Keratinocyte (primary cell): ENCODE results near the gene SPDYE2. TPM values are rescaled to one million over a fixed set of nuclear protein-coding genes. Genes with fewer than 3 reads are reported as not detected.
"Not testable (repeated sequence)": the region's sequence is repeated elsewhere in the genome, so short reads cannot be mapped to it uniquely, and the experiment has no call there.

ENCODE experiments used
- DNase-seq: peaks from one replicate; pipeline ENCODE4 v3.0.0-alpha.2; 2011; ENCODE audit warnings: low read depth, missing footprints, low spot score
- FAIRE-seq: peaks from 2 replicates; lab custom pipeline; 2011; peaks lifted over from hg19 to GRCh38; lab: Jason Lieb, UNC
- H2AFZ ChIP-seq: 2 replicates; pipeline ENCODE4 v1.6.0; 2012; ENCODE audit warnings: low read length, control low read depth, inconsistent platforms; ENCODE audit not compliant: control insufficient read depth
- H3K27ac ChIP-seq: 2 replicates; pipeline ENCODE4 v1.5.1; 2011; ENCODE audit warnings: low read length; ENCODE audit not compliant: control insufficient read depth, insufficient read depth
- H3K27me3 ChIP-seq: 3 replicates; pipeline ENCODE4 v1.6.0; 2011; ENCODE audit warnings: low read length; ENCODE audit not compliant: control insufficient read depth, insufficient read depth; ENCODE audit errors: extremely low read depth
- H3K36me3 ChIP-seq, 2 experiments: 2 replicates in 1 of 2; 3 replicates in 1 of 2; pipeline ENCODE4 v1.5.1; 2011; ENCODE audit warnings: low read length in 2 of 2, mild to moderate bottlenecking in 1 of 2; ENCODE audit not compliant: control insufficient read depth in 2 of 2, insufficient read depth in 2 of 2; ENCODE audit errors: extremely low read depth in 1 of 2
- H3K4me1 ChIP-seq: 3 replicates; pipeline ENCODE4 v1.5.1; 2011; ENCODE audit warnings: low read length; ENCODE audit not compliant: control insufficient read depth, insufficient read depth; ENCODE audit errors: extremely low read depth
- H3K4me2 ChIP-seq: 3 replicates; pipeline ENCODE4 v1.6.0; 2011; ENCODE audit warnings: low read depth, low read length; ENCODE audit not compliant: control insufficient read depth, insufficient read depth; ENCODE audit errors: extremely low read depth
- H3K4me3 ChIP-seq, 3 experiments: fragments of 200-600 bp in 1 of 3; sonication (generic) in 1 of 3; 2 replicates in 2 of 3; 3 replicates in 1 of 3; pipeline ENCODE4 v1.5.1; 2011 to 2016; ENCODE audit warnings: low read length in 3 of 3, mild to moderate bottlenecking in 3 of 3, control low read depth in 2 of 3, inconsistent platforms in 1 of 3, low read depth in 1 of 3, mixed read lengths in 1 of 3, mixed run types in 1 of 3, moderate library complexity in 1 of 3; ENCODE audit not compliant: control insufficient read depth in 2 of 3, insufficient read depth in 2 of 3; ENCODE audit errors: extremely low read depth in 1 of 3
- H3K79me2 ChIP-seq: 2 replicates; pipeline ENCODE4 v1.6.0; 2012; ENCODE audit warnings: low read length; ENCODE audit not compliant: control insufficient read depth, insufficient read depth
- H3K9ac ChIP-seq: 3 replicates; pipeline ENCODE4 v1.6.0; 2011; ENCODE audit warnings: low read length; ENCODE audit not compliant: control insufficient read depth, insufficient read depth; ENCODE audit errors: extremely low read depth
- H3K9me1 ChIP-seq: 3 replicates; pipeline ENCODE4 v1.6.0; 2011; ENCODE audit warnings: low read length; ENCODE audit not compliant: control insufficient read depth, insufficient read depth; ENCODE audit errors: extremely low read depth
- H3K9me3 ChIP-seq: 2 replicates; pipeline ENCODE4 v1.5.1; 2012; ENCODE audit warnings: low read depth, low read length; ENCODE audit not compliant: control insufficient read depth
- H4K20me1 ChIP-seq: 3 replicates; pipeline ENCODE4 v1.6.0; 2011; ENCODE audit warnings: low read length; ENCODE audit not compliant: control insufficient read depth, insufficient read depth; ENCODE audit errors: extremely low read depth
- dilution Hi-C: fragments of 300-500 bp; cut with MboI; formaldehyde crosslinking; loops from one replicate; pipeline ENCODE4 v1.7.0; 2020; ENCODE audit warnings: low sequenced_read_pairs; ENCODE audit not compliant: extremely low pct_ligation_motif_present
- polyA plus RNA-seq, 5 experiments: library from polyadenylated mRNA; depleted of rRNA in 3 of 5; stranded (reverse) in 3 of 5; stranded (forward) in 1 of 5; unstranded in 1 of 5; fragments of >200 nt; gene quantifications; 1 replicate in 1 of 5; 2 replicates in 3 of 5; 3 replicates in 1 of 5; pipeline versions ENCODE4 v1.2.1 to v1.2.3, GENCODE V29; 2011 to 2012; ENCODE audit warnings: missing spikeins in 2 of 5, low read depth in 1 of 5, low replicate concordance in 1 of 5

Gene SPDYE2
- polyA plus RNA-seq, 1 donor (not counting 4 experiments of a cell fraction or from before 2014, with no cell fraction given): not detected

DNA sequence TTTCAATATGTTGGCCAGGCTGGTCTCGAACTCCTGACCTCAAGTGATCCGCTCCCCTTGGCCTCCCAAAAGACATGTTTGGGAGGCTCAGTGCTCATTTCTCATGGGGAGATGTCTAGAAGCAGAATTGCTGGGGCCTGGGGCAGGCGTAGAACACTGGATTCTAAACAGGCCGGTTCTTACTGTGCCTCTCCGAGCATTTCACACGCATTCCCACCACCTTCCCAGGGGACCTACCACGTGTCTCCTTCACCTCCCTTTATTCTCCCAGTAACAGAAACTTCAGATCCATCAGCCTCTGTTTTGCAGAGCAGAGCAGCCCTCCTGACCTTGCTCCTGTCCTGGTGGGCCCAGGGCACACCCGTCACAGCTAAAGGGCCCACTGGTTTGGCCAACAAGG, 23.8 kb upstream of the SPDYE2 start:
- H3K4me3 ChIP-seq, H3K4me2 ChIP-seq, H3K27ac ChIP-seq, DNase-seq, H3K9me3 ChIP-seq, FAIRE-seq, H3K4me1 ChIP-seq, dilution Hi-C loops, H4K20me1 ChIP-seq, H3K36me3 ChIP-seq, H3K9me1 ChIP-seq, H3K79me2 ChIP-seq, H3K9ac ChIP-seq, H3K27me3 ChIP-seq, H2AFZ ChIP-seq: not testable (repeated sequence)

- DNase-seq, H3K27me3 ChIP-seq, H3K36me3 ChIP-seq, H3K27ac ChIP-seq, H4K20me1 ChIP-seq, H3K79me2 ChIP-seq, H3K4me1 ChIP-seq, H2AFZ ChIP-seq, H3K9ac ChIP-seq, FAIRE-seq, H3K4me3 ChIP-seq, H3K4me2 ChIP-seq, dilution Hi-C loops, H3K9me1 ChIP-seq, H3K9me3 ChIP-seq: not testable (repeated sequence)
Measured at GRCh38 chr7:102527822-102528793, 22.9 kb upstream of the SPDYE2 start.

DNA sequence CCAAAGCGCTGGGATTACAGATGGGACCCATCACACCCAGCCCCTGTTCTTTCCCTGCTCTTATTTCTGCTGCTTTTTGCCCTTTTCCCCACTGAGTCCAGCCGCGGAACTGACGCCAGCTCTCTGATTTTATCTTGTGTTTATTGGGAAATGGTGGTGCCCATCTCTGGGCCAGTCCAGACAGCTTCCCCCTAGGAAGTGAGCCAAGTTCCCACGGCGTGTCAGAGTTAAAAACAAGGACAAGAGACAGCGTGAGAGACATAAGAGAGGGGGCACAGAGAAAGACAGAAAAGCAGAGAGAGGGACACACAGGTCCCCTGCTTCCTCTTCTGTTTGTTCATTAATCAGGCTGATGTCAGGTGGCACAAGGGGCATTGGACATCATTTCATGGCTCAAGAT, 19.4 kb upstream of the SPDYE2 start:
- H3K4me2 ChIP-seq, H4K20me1 ChIP-seq, FAIRE-seq, H3K79me2 ChIP-seq, H3K27ac ChIP-seq, H3K4me3 ChIP-seq, H3K36me3 ChIP-seq, dilution Hi-C loops, H3K9me1 ChIP-seq, H2AFZ ChIP-seq, H3K27me3 ChIP-seq, H3K4me1 ChIP-seq, H3K9ac ChIP-seq, H3K9me3 ChIP-seq, DNase-seq: not testable (repeated sequence)

DNA sequence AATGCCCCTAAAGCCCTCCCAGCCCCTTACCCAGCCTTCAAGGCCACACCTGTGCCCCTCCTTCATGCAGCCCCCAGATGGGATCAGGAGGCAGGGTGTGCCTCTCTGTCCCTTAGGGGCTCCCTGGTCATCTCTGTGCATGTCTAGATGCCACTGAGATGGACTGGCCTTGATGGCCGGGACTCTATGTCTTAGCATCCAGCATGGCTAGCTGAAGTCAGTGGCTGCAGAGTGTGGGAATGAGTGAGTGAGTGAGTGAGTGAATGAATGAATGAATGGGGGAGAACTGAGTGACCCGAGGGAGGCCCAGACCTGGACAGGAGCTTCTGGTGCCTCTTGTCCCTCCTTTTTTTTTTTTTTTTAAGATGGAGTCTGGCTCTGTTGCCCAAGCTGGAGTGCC, 18.9 kb upstream of the SPDYE2 start:
- FAIRE-seq, H3K4me1 ChIP-seq, DNase-seq, H3K79me2 ChIP-seq, H4K20me1 ChIP-seq, H3K36me3 ChIP-seq, H3K9me1 ChIP-seq, H3K4me3 ChIP-seq, H3K4me2 ChIP-seq, dilution Hi-C loops, H3K27me3 ChIP-seq, H2AFZ ChIP-seq, H3K9ac ChIP-seq, H3K9me3 ChIP-seq, H3K27ac ChIP-seq: not testable (repeated sequence)

GRCh38 chr7:102535062-102535615, 15.9 kb upstream of the SPDYE2 start:
- H3K27me3 ChIP-seq, H2AFZ ChIP-seq, H3K4me2 ChIP-seq, H3K27ac ChIP-seq, H3K4me1 ChIP-seq, H3K79me2 ChIP-seq, H3K4me3 ChIP-seq, H3K36me3 ChIP-seq, FAIRE-seq, H3K9ac ChIP-seq, H3K9me3 ChIP-seq, H3K9me1 ChIP-seq, H4K20me1 ChIP-seq, dilution Hi-C loops, DNase-seq: not testable (repeated sequence)
